GM21825 (cell line): ENCODE measurements around the gene GPC3.
"Not testable (repeated sequence)": the region's sequence is repeated elsewhere in the genome, so short reads cannot be mapped to it uniquely, and the experiment has no call there.

Experiments used
- ATAC-seq: cut with Tn5 transposase; IDR thresholded peaks from one replicate; pipeline ENCODE4 v1.9.1; 2021; ENCODE audit warnings: mild to moderate bottlenecking, moderate library complexity; ENCODE audit not compliant: unreplicated experiment

The GPC3 gene

DNA sequence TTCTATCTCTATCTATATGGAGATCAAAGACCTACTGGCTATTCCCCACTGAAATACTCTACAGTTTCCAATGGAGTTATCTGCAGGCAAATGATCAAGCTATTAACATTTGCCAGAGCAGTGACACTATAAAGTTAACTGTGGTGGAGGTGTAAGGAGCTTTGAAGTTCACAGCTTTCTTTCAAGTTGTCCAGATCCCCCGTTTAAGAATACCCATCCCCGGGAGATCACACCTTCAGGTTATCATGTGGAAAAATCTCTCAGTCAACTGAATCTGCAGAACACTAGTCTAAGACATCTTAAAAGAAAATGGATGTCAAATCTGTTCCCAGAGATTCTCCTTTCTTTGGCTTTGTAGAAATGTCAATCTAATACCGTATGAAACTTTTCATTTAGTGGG is 80.1 kb downstream of the GPC3 start:
- no peak for ATAC-seq

GRCh38 chrX:133897593-133898163 is 87.7 kb downstream of the GPC3 start:
- ATAC-seq: no peak

DNA sequence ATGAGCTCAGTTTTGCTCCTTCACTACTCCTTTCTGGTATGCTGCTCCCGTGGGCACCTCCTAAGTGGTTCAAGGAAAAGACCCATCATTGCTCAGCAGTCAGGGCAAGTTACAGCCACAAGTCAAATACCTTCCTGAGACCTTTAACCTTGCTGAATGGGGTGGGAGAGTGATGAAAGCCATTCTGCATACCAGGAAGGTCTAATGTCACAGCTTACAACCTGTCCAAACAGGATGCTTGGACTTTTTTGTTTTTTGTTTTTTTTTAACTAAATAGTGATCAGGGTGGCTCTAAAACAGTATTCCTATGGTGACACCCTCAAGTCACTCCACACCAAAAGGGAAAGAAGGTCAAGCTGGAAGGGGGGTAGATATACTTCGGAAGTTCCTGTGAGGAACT is 93.1 kb downstream of the GPC3 start:
- no peak for ATAC-seq

- no peak for ATAC-seq
Measured at GRCh38 chrX:133888984-133889383, 96.4 kb downstream of the GPC3 start.

- ATAC-seq: not testable (repeated sequence)
Measured at GRCh38 chrX:133888084-133888483, 97.3 kb downstream of the GPC3 start.

- no peak for ATAC-seq
Measured at GRCh38 chrX:133884430-133885394, 100.7 kb downstream of the GPC3 start.

DNA sequence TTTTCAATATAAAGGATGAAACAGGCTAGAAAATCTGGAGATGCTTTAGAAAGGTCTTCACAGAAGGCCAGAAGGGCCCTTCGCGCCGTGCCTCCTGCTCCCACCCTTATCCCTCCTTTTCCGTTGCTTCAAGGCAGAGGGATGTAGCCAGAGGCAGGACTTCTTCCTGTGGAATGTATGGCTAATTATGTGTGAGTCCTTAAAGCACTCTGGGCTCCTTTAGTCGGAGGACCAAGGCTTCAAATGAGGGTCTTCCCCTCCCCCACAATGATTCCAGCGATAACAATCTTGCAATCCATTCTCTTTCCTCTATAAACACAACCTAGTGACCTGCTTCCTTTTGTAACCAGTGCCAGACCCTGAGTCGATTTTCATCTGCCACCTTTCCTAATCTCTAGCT is 103.5 kb downstream of the GPC3 start:
- ATAC-seq: no peak

- no peak for ATAC-seq
Measured at GRCh38 chrX:133881007-133881406, 104.4 kb downstream of the GPC3 start.

DNA sequence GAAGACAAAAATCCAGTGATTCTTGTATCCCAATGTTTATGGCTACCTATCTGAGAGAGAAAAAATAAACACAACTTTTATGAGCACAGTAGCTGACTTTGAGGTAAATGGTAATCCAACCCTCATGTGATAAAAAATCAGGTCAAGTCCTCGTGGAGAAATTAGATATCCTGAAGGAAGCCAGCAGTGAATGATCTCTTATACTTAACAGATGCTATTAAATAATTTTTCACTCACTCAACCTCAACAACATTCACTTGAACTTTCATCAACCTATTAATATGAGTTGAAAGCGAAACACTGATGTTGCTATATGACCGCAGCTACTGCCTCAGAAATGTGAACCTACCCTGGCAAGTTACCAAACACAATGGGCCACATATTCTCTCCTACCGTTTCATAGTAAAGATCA is 105.4 kb downstream of the GPC3 start:
- ATAC-seq: no peak

GRCh38 chrX:133878710-133879109 is 106.7 kb downstream of the GPC3 start:
- no peak for ATAC-seq

GRCh38 chrX:133876646-133877045 is 108.7 kb downstream of the GPC3 start:
- ATAC-seq: no peak

GRCh38 chrX:133869270-133869669 is 116.1 kb downstream of the GPC3 start:
- no peak for ATAC-seq

DNA sequence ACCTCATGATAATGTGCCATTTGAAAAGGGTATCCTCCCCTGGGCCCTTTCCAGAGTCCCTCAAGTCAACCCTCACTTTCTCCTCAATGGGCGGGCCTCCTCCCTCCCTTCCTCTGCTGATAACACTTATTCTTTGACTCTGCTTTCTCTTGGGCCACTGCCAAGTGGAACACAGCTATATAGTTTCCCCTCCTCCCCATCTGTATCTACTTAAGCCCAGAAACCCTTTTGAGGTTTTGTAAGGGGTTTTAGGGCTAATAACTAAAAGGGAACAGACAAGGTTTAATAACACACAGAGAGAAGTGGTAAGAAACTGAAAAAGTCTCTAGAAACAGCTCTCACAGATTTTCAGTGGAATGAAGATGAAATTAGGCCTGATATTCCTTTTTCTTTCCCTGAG is 116.7 kb downstream of the GPC3 start:
- no peak for ATAC-seq

DNA sequence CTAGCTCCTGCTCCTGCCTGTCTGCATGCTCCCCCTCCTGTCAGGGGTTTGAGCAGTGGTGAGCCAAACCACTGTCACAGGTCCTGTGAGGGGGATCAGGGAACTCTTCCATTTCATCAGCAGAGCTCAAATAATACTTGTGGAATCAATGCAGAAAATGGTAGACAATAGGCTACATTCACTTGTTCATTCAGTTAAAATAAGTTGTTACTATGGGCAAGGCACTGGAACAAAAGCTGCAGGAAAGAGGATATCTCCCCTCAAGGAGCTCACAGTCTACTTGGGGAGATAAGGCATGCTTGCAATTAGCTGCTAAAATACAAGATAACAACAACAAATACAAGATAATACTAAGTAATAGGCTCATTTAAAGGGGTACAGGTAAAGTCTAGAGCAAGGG is 117.1 kb downstream of the GPC3 start:
- no peak for ATAC-seq

DNA sequence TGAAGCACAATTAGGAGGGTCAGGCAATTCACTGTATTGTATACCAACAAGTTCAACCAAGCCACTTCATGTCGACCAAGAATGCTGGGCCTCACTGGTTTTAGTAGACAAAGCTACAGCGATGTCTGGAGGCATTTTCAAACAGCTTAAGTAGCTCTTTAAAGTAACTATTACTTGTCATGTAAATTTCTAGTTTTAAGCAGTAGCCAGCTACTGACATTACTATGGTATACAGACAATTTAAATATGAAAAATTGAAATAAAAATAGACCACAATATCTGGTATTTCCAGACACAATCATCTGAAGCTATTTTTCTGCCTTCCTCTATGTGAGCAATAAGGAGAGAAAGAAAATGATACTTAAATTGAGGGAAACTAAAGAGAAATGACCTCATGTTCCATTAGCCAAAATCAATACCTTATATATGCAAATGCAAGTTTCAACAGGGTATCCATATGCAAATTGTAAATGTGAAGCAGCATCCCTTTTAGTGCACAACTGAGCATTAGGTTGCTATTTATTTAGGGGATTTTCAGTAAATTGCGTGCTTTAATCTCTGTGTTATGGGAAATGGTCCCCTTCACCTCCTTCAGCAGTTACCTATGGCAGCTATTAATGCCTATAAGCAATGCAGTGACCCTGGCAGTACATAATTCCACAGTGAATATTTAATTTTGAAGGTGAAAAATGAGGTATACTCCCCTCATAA is 119.5 kb downstream of the GPC3 start:
- no peak for ATAC-seq

GRCh38 chrX:133864236-133864635 is 121.2 kb downstream of the GPC3 start:
- no peak for ATAC-seq

GRCh38 chrX:133859860-133860259 is 125.5 kb downstream of the GPC3 start:
- no peak for ATAC-seq

DNA sequence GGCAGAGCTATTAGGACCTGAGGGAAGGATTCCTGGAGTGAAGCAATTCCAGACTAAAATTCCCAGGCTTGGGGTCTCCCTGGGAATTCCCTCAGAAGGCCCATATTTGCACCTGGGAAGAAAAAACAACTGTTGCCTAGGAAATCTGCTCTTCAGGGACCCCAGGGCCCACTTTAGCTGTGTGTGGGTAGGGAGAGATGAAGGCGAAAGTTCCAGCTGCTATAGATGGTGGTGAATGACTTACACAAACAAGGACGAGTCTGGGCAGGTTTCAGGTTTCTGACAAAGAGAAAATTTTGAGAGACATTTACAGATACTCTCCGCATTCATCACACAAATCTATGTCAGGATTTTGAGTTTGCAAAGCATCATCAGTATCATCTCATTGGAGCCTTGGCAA is 126.1 kb downstream of the GPC3 start:
- ATAC-seq: no peak

DNA sequence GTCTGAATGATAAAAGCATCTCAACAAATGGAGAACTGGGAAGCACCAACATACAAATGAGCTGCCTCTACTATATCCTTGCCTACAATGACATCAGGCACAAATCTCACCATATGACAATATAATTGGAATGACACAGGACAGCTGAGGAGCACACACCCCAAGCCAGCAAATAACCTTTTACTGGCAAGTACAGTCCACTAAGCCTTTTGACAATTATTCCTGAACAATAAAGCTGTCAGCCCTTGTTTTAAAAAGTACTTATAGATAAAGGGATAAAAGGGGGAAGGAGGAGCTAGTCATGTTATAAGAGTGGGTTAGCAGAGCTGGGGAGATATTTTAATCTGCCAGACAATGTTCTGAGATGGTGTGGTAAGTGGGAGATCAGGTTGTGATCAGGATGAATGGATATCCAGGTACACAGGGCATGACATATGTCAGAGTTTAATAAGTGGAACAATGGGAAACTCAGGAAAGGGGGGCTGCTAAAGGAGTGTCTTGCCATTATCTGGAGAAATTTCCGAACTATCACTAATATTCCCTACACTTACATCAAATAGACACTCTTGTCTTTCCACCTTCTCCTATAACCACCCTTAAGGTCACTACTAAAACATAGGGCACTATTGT is 127.6 kb downstream of the GPC3 start:
- ATAC-seq: no peak

DNA sequence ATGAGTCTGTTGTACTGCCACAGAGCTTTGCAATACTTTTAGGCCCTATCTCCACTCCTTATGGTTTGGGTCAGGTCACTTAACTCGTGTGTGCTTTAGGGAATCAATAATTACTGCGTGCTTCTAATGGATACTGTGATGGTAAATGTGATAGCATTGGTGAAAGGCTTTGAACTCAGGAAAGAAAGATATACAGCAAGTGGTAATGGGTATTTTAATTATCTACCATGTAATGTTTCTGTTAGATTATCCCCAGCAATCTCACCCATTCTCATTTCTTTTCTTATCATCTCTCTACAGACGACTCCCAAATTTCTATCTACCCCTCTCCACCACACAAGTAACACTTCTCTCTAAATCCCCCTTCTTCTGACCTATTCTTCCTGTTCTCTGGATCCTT is 128.6 kb downstream of the GPC3 start:
- ATAC-seq: no peak

- no peak for ATAC-seq
Measured at GRCh38 chrX:133854290-133854689, 131.1 kb downstream of the GPC3 start.
